Adrenal gland (tissue), 12 donors: ENCODE data around the gene SMAD4. TPM values are rescaled to one million over a fixed set of nuclear protein-coding genes. Genes with fewer than 3 reads are reported as not detected.

Experiments used
- DNase-seq, 7 donors: peaks; one replicate each; pipeline ENCODE4 v3.0.0-alpha.2; 2019 to 2020
- H3K27ac ChIP-seq, 5 donors: fragments of 200-600 bp; sonication (generic) in 4 of 5; 1 replicate in 3 of 5; 2 replicates in 2 of 5; pipeline versions ENCODE4 v1.5.1 to v1.8.0; 2016 to 2020; ENCODE audit warnings: mild to moderate bottlenecking in 1 of 5
- H3K27me3 ChIP-seq: fragments of 200-600 bp; 2 replicates; pipeline ENCODE4 v1.8.0; 2021
- H3K36me3 ChIP-seq, 2 donors: fragments of 200-600 bp; replicated peaks in 1 of 2; 1 replicate in 1 of 2; 2 replicates in 1 of 2; pipeline versions ENCODE4 v1.5.1 to v1.8.0; 2018 to 2022
- H3K4me1 ChIP-seq, 2 donors: fragments of 200-600 bp; replicated peaks in 1 of 2; 1 replicate in 1 of 2; 2 replicates in 1 of 2; pipeline versions ENCODE4 v1.5.1 to v1.8.0; 2018 to 2021
- H3K4me3 ChIP-seq, 4 donors: fragments of 200-600 bp; sonication (generic) in 3 of 4; one replicate each; pipeline ENCODE4 v1.5.1; 2016 to 2018
- H3K9me3 ChIP-seq, 3 donors: fragments of 200-600 bp; sonication (generic) in 1 of 3; replicated peaks in 1 of 3; 1 replicate in 2 of 3; 2 replicates in 1 of 3; pipeline versions ENCODE4 v1.5.1 to v1.8.0; 2016 to 2021
- POLR2A ChIP-seq, 2 donors: fragments of 450-650 bp; IDR thresholded peaks; one replicate each; pipeline ENCODE4 v1.6.1; 2017; ENCODE audit warnings: antibody characterized with exemption in 2 of 2, mild to moderate bottlenecking in 2 of 2, moderate library complexity in 1 of 2
- WGBS, 4 donors: extraction: QIAGEN DNeasy Blood & Tissue Kit in 2 of 4; methylation state at CpG; one replicate each; pipeline versions ENCODE4 v1.1.5 to v1.1.7; 2013 to 2017; 5-methylcytosine and 5-hydroxymethylcytosine counted together
- intact Hi-C, 2 donors: fragments of 100-400 bp; cut with DNase I; formaldehyde crosslinking; loops; one replicate each; pipeline versions ENCODE4 v1.14.1 to v1.15.0; 2022 to 2023
- polyA plus RNA-seq, 3 donors: library from polyadenylated mRNA; stranded (reverse); fragments of 200-250 nt in 2 of 3; fragments of 350-450 nt in 1 of 3; fragmentation: Illumina TruSeq in 1 of 3; extraction: RNeasy Lipid Tissue Mini Kit (QIAGEN cat#74804) in 1 of 3; gene quantifications; one replicate each; pipeline ENCODE4 v1.2.3, GENCODE V29; 2013 to 2014
- total RNA-seq, 9 donors: library from RNA; depleted of rRNA in 4 of 9; stranded (reverse); fragments of >200 nt in 4 of 9; fragments of 120-200 nt in 1 of 9; fragmentation: NEBNext Ultra II Directional in 1 of 9; extraction: Animal tissue kit (Norgen Biotek cat#: 25700) in 1 of 9; gene quantifications; one replicate each; pipeline versions ENCODE4 v1.1.0 to v1.2.4, GENCODE V29; 2013 to 2023
- TF ChIP-seq, protein P1 (sequence below), 6 experiments: fragments of 450-650 bp in 4 of 6; fragments of 200-600 bp in 2 of 6; sonication (generic) in 1 of 6; IDR thresholded peaks; 1 replicate in 5 of 6; 2 replicates in 1 of 6; pipeline versions ENCODE4 v1.5.1 to v1.8.0; 2016 to 2021; ENCODE audit warnings: antibody characterized with exemption in 6 of 6, mild to moderate bottlenecking in 2 of 6, moderate library complexity in 1 of 6
- donor health status: healthy with polysubstance abuse.
- donor health status: Bipolar disorder and iron deficiency.
- donor health status: DM: yes; HTN: yes; CAD: no.
- donor health status: DM: no; HTN: no; CAD: no.
- donor health status: DM: no; HTN: no; CAD: no.
- donor health status: DM: yes; HTN: yes; CAD: no.

The SMAD4 gene
- total and polyA plus RNA-seq, 12 donors, result 9.0 to 151 (median 90.1) TPM

DNA sequence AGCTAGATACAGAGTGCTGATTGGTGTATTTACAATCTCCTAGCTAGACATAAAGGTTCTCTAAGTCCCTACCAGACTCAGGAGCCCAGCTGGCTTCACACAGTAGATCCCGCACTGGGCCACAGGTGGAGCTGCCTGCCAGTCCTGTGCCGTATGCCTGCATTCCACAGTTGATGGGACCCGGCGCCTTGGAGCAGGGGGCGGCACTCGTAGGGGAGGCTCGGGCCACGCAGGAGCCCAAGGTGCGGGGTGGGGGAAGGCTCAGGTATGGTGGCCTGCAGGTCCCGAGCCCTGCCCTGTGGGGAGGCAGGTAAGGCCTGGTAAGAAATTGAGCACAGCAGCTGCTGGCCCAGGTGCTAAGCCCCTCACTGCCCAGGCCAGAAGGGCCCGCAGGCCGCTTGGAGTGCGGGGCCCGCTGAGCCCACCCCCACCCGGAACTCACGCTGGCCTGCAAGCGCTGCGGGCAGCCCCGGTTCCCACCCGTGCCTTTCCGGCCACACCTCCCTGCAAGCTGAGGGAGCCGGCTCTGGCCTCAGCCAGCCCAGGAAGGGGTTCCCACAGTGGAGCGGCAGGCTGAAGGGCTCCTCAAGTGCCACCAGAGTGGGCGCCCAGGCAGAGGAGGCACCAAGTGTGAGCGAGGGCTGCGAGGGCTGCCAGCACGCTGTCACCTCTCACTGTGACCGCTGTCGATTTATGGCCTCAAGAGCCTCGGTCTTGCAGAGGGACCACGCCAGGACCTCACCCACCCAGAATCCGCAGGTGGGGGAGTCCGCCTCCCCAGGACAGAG is 91.0 kb downstream of the SMAD4 start:
- no peak for TF ChIP-seq POLR2A (IDR thresholded peaks at IDR 0.05)
- TF ChIP-seq, protein P1, sequence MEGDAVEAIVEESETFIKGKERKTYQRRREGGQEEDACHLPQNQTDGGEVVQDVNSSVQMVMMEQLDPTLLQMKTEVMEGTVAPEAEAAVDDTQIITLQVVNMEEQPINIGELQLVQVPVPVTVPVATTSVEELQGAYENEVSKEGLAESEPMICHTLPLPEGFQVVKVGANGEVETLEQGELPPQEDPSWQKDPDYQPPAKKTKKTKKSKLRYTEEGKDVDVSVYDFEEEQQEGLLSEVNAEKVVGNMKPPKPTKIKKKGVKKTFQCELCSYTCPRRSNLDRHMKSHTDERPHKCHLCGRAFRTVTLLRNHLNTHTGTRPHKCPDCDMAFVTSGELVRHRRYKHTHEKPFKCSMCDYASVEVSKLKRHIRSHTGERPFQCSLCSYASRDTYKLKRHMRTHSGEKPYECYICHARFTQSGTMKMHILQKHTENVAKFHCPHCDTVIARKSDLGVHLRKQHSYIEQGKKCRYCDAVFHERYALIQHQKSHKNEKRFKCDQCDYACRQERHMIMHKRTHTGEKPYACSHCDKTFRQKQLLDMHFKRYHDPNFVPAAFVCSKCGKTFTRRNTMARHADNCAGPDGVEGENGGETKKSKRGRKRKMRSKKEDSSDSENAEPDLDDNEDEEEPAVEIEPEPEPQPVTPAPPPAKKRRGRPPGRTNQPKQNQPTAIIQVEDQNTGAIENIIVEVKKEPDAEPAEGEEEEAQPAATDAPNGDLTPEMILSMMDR (IDR thresholded peaks at IDR 0.05), result no peak
- H3K36me3 ChIP-seq, result no peaks in the 10 kb centered on the region
- H3K4me1 ChIP-seq, result no peaks in the 10 kb centered on the region
- H3K9me3 ChIP-seq, result no peaks in the 10 kb centered on the region
- H3K27me3 ChIP-seq, result no peaks in the 10 kb centered on the region
- intact Hi-C loops, result no loop called here
- no peak overlapping the region for H3K27ac ChIP-seq
- WGBS, 4 donors, result 95 to 100% (median 96%) methylated on average over 8 to 33 of the region's 33 CpGs
- DNase-seq, result no peak
- H3K4me3 ChIP-seq, result no peak overlapping the region

DNA sequence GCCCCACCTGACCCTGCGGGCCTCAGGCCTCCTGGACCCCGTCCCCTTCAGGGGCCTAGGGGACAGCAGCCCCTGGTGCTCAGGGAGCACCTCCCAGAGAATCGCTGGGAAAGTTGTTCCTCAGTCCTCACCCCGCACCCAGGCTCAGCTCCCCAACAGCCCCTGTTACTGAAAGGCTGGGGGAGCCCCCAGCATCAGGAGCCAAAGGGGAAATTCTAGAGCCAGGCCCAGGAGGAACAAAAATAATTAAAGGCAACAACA is 91.5 kb downstream of the SMAD4 start:
- Histone ChIP-seq H3K9me3 (no peaks in the 10 kb centered on the region), H3K27ac (no peak overlapping the region), H3K36me3 (no peaks in the 10 kb centered on the region), H3K4me3 (no peak overlapping the region), H3K4me1 (no peaks in the 10 kb centered on the region), H3K27me3 (no peaks in the 10 kb centered on the region)
- DNase-seq, result no peak
- intact Hi-C loops, result no loop called here
- TF ChIP-seq, protein P1 (IDR thresholded peaks at IDR 0.05), result no peak
- no peak for TF ChIP-seq POLR2A (IDR thresholded peaks at IDR 0.05)
- WGBS, 4 donors, result 89 to 97% (median 92%) methylated on average over 3 to 4 of the region's 4 CpGs

DNA sequence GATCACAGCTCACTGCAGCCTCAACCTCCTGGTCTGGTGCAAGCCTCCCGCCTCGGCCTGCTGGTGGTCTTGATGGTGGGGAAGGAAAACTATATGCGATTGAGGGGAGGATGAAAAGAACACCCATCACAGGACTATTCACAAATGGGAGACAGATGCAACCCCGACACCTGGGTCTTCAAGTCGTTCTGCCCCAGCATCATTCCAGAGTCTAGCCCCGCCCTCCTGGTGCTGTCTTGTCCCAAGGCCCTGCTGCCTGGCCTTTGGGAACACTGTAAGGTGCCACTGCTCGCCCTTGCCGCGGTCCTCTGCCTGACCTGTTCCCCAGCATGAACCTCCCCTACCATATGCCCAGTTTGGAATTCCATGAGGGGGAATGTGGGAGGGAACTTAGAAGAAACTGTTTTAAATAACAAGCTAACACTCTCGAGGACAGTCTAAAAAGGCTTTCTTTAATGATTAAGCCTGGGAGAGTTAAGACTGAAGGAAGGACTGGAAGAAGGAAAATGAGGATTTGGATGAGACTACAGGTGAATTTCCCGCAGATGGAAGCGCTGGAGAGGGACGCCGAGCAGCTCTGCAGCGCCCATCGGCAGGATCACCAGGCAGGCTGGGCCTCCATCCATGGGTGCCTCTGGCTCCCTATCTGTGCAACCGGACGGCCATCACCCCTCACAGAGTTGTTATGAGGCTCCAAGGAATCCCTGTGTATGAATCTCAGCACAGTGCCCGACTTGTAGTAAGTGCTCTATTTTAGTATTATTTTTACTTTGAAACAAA is 92.4 kb downstream of the SMAD4 start:
- no peaks in the 10 kb centered on the region for H3K4me1 ChIP-seq
- H3K27ac ChIP-seq, result no peak overlapping the region
- no peak for TF ChIP-seq POLR2A (IDR thresholded peaks at IDR 0.05)
- TF ChIP-seq, protein P1 (IDR thresholded peaks at IDR 0.05), result no peak
- H3K27me3 ChIP-seq, result no peaks in the 10 kb centered on the region
- H3K9me3 ChIP-seq, result no peaks in the 10 kb centered on the region
- H3K4me3 ChIP-seq, result no peak overlapping the region
- 86 to 95% (median 91%) methylated on average over 17 to 19 of the region's 19 CpGs for WGBS, 4 donors
- DNase-seq, result no peak
- intact Hi-C loops, result no loop called here
- H3K36me3 ChIP-seq, result no peaks in the 10 kb centered on the region

DNA sequence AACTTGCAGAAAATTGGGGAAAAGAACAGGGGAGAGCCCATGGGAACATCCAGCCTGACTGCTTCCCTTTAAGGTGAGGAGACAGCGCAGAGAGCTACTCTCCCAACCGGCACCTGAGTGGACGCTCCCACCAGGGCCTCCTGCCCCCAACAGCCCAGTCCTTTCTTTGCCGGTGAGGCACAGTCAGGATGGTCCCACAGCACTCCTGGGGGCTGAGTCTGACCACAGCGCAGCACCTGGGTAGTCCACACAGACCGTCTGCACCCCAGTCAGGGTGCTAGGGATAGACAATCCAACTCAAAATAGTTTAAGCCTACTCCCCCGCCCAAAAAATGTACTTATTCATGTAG is 93.0 kb downstream of the SMAD4 start:
- 86 to 96% (median 93%) methylated on average over 7 of the region's 7 CpGs for WGBS, 4 donors
- no peak for DNase-seq
- H3K27ac ChIP-seq, result no peak overlapping the region
- no peaks in the 10 kb centered on the region for H3K9me3 ChIP-seq
- H3K36me3 ChIP-seq, result no peaks in the 10 kb centered on the region
- TF ChIP-seq POLR2A (IDR thresholded peaks at IDR 0.05), result no peak
- TF ChIP-seq, protein P1 (IDR thresholded peaks at IDR 0.05), result no peak
- no peaks in the 10 kb centered on the region for H3K27me3 ChIP-seq
- no peaks in the 10 kb centered on the region for H3K4me1 ChIP-seq
- intact Hi-C loops, result no loop called here
- H3K4me3 ChIP-seq, result no peak overlapping the region
